HCT116 (cell line): ENCODE results near the gene SMTNL2.

Experiments
- CEBPB ChIP-seq: IDR thresholded peaks from 2 replicates; pipeline ENCODE4 v1.6.1; 2012; ENCODE audit warnings: low read depth
- EGR1 ChIP-seq: IDR thresholded peaks from 2 replicates; pipeline ENCODE4 v1.6.1; 2012; ENCODE audit warnings: low read depth
- EZH2 ChIP-seq: fragments of 200-600 bp; sonication (generic); IDR thresholded peaks from 2 replicates; pipeline ENCODE4 v1.6.1; 2017; ENCODE audit warnings: antibody characterized with exemption, mixed run types
- EZH2phosphoT487 ChIP-seq: fragments of 200-600 bp; IDR thresholded peaks from 2 replicates; pipeline ENCODE4 v1.6.1; 2018; ENCODE audit warnings: antibody characterized with exemption, borderline replicate concordance
- JUND ChIP-seq: IDR thresholded peaks from 2 replicates; pipeline ENCODE4 v1.6.1; 2012
- POLR2A ChIP-seq: IDR thresholded peaks from 2 replicates; pipeline ENCODE4 v1.7.0; 2011; ENCODE audit warnings: borderline replicate concordance; ENCODE audit not compliant: insufficient read depth, insufficient read length; ENCODE audit errors: extremely low read depth
- POLR2AphosphoS5 ChIP-seq: IDR thresholded peaks from 2 replicates; pipeline ENCODE4 v1.6.1; 2011; ENCODE audit warnings: mild to moderate bottlenecking, low read depth, low read length, moderate library complexity
- RAD21 ChIP-seq: IDR thresholded peaks from 2 replicates; pipeline ENCODE4 v1.6.1; 2012; ENCODE audit warnings: low read depth, mild to moderate bottlenecking
- SP1 ChIP-seq: IDR thresholded peaks from 2 replicates; pipeline ENCODE4 v1.6.1; 2012; ENCODE audit warnings: low read depth
- SRF ChIP-seq: IDR thresholded peaks from 2 replicates; pipeline ENCODE4 v1.6.1; 2012; ENCODE audit warnings: low read depth
- YY1 ChIP-seq: IDR thresholded peaks from 2 replicates; pipeline ENCODE4 v1.6.1; 2011; ENCODE audit warnings: low read length, low read depth, moderate library complexity, mild to moderate bottlenecking; ENCODE audit not compliant: insufficient replicate concordance; ENCODE audit errors: extremely low read depth
- TF ChIP-seq, protein P1 (sequence below), 3 experiments: fragments of 200-600 bp in 1 of 3; sonication (generic) in 1 of 3; IDR thresholded peaks in 2 of 3; conservative IDR thresholded peaks in 1 of 3; 2 replicates each; pipeline ENCODE4 v1.5.1; 2012 to 2017; ENCODE audit warnings: low read depth in 2 of 3, low read length in 2 of 3, antibody characterized with exemption in 1 of 3, borderline replicate concordance in 1 of 3, control low read depth in 1 of 3, mild to moderate bottlenecking in 1 of 3, mixed read lengths in 1 of 3, mixed run types in 1 of 3, moderate library complexity in 1 of 3; ENCODE audit not compliant: insufficient read depth in 1 of 3
- TF ChIP-seq, protein P2 (sequence below): IDR thresholded peaks from 2 replicates; pipeline ENCODE4 v1.6.1; 2012
- TF ChIP-seq, protein P3 (sequence below): IDR thresholded peaks from 2 replicates; pipeline ENCODE4 v1.6.1; 2012; ENCODE audit warnings: low read depth

DNA sequence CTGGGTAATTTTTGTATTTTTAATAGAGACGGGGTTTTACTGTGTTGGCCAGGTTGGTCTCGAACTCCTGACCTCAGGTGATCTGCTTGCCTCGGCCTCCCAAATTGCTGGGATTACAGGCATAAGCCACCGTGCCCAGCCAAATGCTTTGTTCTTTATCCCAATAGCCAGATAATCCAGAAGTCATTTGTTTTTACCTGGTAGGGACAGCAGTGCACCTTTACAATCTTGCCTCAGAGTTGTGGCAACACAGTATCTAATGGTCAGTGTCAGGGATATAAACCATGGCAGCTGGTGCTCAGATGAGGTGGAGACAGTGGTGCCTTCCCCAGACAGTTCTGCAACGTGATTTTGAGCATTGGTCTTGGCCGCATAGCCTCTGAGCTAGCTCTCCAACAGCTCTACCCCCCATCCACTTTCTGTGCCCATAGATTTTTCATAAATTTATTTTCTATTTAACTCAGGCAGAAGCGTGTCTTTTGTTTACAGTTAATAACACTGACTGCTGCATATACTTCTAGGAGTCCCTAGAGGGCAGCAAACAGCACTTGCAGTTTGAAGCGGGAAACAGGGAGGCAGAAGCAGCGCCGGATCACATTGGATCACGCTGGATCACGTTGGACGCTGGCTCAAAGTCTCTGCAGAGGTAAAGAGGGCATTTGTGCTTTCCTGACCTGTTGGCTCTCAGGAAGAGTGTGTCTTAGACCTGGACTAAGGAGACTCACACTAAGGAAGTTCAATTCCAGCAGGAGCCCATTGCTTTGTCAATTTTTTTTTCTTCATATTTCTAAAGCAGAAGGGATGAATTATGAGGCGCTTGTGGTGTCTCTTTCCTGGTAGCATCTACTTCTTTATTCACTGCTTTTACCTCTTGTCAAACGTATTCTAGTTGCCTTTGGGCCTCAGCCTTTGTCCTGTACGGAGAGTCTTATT, 18.9 kb upstream of the SMTNL2 start:
- TF ChIP-seq, protein P1, sequence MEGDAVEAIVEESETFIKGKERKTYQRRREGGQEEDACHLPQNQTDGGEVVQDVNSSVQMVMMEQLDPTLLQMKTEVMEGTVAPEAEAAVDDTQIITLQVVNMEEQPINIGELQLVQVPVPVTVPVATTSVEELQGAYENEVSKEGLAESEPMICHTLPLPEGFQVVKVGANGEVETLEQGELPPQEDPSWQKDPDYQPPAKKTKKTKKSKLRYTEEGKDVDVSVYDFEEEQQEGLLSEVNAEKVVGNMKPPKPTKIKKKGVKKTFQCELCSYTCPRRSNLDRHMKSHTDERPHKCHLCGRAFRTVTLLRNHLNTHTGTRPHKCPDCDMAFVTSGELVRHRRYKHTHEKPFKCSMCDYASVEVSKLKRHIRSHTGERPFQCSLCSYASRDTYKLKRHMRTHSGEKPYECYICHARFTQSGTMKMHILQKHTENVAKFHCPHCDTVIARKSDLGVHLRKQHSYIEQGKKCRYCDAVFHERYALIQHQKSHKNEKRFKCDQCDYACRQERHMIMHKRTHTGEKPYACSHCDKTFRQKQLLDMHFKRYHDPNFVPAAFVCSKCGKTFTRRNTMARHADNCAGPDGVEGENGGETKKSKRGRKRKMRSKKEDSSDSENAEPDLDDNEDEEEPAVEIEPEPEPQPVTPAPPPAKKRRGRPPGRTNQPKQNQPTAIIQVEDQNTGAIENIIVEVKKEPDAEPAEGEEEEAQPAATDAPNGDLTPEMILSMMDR (IDR thresholded peaks at IDR 0.05 in 2 of 3, conservative IDR thresholded peaks at IDR 0.05 in 1 of 3; ENCODE audit: borderline replicate concordance in 1 of 3, insufficient read depth in 1 of 3, low read depth in 2 of 3, low read length in 2 of 3), result peak; percentile 82 to 90 (median 86)
- no peak for TF ChIP-seq POLR2A
- TF ChIP-seq SRF, result no peak
- no peak for TF ChIP-seq EGR1
- TF ChIP-seq EZH2phosphoT487, result no peak
- TF ChIP-seq EZH2, result no peak
- TF ChIP-seq RAD21, result peak; percentile 59
- TF ChIP-seq YY1, result peak; percentile 67
- TF ChIP-seq CEBPB, result no peak
- TF ChIP-seq, protein P2, sequence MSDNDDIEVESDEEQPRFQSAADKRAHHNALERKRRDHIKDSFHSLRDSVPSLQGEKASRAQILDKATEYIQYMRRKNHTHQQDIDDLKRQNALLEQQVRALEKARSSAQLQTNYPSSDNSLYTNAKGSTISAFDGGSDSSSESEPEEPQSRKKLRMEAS, result peak; percentile 95
- no peak for TF ChIP-seq SP1
- TF ChIP-seq JUND, result no peak
- TF ChIP-seq, protein P3, sequence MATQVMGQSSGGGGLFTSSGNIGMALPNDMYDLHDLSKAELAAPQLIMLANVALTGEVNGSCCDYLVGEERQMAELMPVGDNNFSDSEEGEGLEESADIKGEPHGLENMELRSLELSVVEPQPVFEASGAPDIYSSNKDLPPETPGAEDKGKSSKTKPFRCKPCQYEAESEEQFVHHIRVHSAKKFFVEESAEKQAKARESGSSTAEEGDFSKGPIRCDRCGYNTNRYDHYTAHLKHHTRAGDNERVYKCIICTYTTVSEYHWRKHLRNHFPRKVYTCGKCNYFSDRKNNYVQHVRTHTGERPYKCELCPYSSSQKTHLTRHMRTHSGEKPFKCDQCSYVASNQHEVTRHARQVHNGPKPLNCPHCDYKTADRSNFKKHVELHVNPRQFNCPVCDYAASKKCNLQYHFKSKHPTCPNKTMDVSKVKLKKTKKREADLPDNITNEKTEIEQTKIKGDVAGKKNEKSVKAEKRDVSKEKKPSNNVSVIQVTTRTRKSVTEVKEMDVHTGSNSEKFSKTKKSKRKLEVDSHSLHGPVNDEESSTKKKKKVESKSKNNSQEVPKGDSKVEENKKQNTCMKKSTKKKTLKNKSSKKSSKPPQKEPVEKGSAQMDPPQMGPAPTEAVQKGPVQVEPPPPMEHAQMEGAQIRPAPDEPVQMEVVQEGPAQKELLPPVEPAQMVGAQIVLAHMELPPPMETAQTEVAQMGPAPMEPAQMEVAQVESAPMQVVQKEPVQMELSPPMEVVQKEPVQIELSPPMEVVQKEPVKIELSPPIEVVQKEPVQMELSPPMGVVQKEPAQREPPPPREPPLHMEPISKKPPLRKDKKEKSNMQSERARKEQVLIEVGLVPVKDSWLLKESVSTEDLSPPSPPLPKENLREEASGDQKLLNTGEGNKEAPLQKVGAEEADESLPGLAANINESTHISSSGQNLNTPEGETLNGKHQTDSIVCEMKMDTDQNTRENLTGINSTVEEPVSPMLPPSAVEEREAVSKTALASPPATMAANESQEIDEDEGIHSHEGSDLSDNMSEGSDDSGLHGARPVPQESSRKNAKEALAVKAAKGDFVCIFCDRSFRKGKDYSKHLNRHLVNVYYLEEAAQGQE, result no peak
- TF ChIP-seq POLR2AphosphoS5, result peak; percentile 17; the same call in 1 of the 2 replicates
